C4-2B (cell line): ENCODE results near the gene PAK2.
"Not testable (repeated sequence)": the region's sequence is repeated elsewhere in the genome, so short reads cannot be mapped to it uniquely, and the experiment has no call there.

Experiments
- H3K27ac ChIP-seq: fragments of 450-650 bp; 2 replicates; pipeline ENCODE4 v1.5.1; 2017
- CTCF ChIP-seq: fragments of 450-650 bp; conservative IDR thresholded peaks from 2 replicates; pipeline ENCODE4 v1.5.1; 2017; ENCODE audit warnings: mild to moderate bottlenecking
- ZFX ChIP-seq: fragments of 450-650 bp; IDR thresholded peaks from 2 replicates; pipeline ENCODE4 v1.6.1; 2017

PAK2 gene

GRCh38 chr3:196837819-196838420 is 98.3 kb downstream of the PAK2 start:
- no peak overlapping the region for H3K27ac ChIP-seq
- TF ChIP-seq ZFX (no peak), CTCF (peak; percentile 88)

- not testable (repeated sequence) for H3K27ac ChIP-seq
These were observed 99.7 kb downstream of the PAK2 start for GRCh38 chr3:196839351-196839750.

GRCh38 chr3:196842567-196843434 is 103.1 kb downstream of the PAK2 start:
- no peak overlapping the region for H3K27ac ChIP-seq
- TF ChIP-seq CTCF (no peak), ZFX (no peak)

- no peak overlapping the region for H3K27ac ChIP-seq
- TF ChIP-seq ZFX (no peak), CTCF (no peak)
These were observed 103.9 kb downstream of the PAK2 start for GRCh38 chr3:196843435-196844110.

- not testable (repeated sequence) for H3K27ac ChIP-seq
These were observed 104.9 kb downstream of the PAK2 start for GRCh38 chr3:196844235-196845219.

- not testable (repeated sequence) for H3K27ac ChIP-seq
These were observed 108.7 kb downstream of the PAK2 start for GRCh38 chr3:196848375-196848774.

- TF ChIP-seq ZFX (no peak), CTCF (no peak)
- H3K27ac ChIP-seq, result no peak overlapping the region
These were observed 109.6 kb downstream of the PAK2 start for GRCh38 chr3:196849180-196849741.

GRCh38 chr3:196863000-196863399 is 123.3 kb downstream of the PAK2 start:
- not testable (repeated sequence) for H3K27ac ChIP-seq

- H3K27ac ChIP-seq, result peak overlapping the region; percentile 87
These were observed 127.5 kb downstream of the PAK2 start for GRCh38 chr3:196867155-196867506.

More at GRCh38 chr3:196867155-196867506, 127.5 kb downstream of the PAK2 start:
- no peak for TF ChIP-seq ZFX
- TF ChIP-seq CTCF, result no peak
